Renal cortex interstitium (tissue), 11 donors: ENCODE data around the gene ADARB2. TPM values are rescaled to one million over a fixed set of nuclear protein-coding genes. Genes with fewer than 3 reads are reported as not detected.

ENCODE experiments used
- DNase-seq, 11 donors: peaks; one replicate each; pipeline ENCODE4 v3.0.0-alpha.2; 2013; ENCODE audit warnings: low read depth in 9 of 11, low spot score in 4 of 11; ENCODE audit errors: extremely low read depth in 1 of 11
- polyA plus RNA-seq, 3 donors: library from polyadenylated mRNA; unstranded; fragments of 120-200 nt; gene quantifications; one replicate each; pipeline ENCODE4 v1.2.1, GENCODE V29; 2013; ENCODE audit not compliant: insufficient read length in 3 of 3

The ADARB2 gene
- polyA plus RNA-seq, 3 donors, result 1.1 to 2.1 (median 1.5) TPM

DNA sequence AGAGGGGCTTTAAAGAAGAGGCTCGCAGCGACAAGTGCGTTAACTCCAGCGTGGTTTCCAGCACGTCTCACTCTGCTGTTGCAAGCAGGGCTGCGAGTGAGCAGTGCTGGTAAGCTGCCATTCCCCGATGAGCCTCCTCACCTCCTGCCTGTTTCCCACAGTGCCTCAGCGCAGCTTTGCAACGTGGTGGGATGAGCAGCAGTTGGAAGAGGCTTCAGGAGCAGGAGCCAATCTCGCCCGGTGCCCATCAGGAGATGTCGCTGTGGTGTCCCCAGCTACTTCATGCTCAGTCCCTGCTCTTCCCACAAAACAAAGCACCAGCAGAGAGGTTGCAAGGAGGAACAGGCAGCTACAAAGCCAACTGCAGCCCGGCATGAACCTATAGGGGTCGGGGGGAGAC lies 2.4 kb upstream of the ADARB2 start:
- no peak for DNase-seq

DNA sequence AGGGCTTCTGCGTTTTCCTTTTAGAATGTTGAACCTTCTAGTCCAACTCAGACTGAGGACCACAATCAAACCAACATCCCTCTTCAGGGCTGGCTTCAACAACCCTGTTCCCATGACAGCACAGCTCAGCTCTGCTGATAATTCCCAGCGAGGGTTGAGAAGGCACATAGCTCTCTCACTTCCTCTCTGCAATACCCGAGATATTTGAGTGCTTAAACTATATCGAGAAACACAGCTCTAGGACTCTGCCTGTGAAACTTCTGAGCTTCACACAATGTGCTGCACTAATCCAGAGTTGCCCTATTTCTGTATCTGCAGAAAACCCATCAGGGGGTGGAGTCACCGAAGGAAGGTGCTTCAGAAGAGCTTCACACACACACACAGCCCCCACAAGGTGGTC lies 1.6 kb upstream of the ADARB2 start:
- no peak for DNase-seq

DNA sequence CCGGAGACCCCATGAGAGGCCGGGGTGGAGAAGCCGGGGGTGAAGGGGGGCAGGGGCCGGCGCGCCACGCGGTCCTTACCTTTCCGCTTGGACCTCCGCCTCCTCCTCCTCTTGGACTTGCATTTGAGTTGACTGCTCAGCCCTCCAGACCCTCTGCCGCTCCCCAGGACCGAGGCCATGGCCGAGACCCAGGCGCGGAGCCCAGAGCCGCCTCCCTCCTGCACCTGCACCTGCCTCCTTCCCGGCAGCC lies 428 bp downstream of the ADARB2 start:
- DNase-seq, result no peak

DNA sequence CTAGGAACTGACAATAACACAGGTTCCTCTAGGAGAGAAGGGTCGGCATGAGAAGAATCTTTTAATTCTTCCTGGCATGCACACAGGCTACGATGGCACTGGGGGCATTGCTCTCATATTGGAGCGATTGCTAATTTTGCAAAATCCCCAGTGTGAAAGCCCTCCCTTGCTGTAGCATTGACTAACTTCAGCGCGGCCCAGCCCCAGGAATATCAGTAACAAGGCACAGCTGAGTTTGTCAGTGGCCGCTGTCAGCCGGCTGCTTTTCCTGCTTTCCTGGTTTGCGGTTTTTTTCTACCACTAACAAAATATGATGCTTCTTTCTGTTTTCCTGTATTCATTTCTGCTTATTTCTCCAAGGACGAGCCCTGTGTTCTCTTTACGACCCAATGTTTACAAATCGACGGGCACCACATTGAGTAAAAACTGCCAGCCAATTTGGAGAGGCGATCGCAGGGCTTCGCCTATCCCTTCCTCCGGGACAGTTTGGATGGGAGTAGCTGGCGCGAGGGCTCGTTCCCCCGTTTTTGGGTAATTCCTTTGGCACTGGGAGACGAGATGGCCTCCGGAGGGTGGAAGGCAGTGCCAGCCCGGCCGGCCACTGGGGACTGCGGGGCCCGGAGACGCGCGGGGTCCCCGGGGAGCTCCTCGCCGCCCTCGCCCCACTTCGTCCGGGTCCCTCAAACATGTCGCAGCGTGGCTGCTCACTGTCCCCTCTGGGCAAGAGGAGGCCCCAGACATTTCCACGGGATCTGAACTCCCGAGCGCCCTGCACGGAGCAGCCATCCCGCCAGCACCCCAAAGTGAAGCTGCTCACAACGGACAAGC lies 967 bp downstream of the ADARB2 start:
- no peak for DNase-seq

DNA sequence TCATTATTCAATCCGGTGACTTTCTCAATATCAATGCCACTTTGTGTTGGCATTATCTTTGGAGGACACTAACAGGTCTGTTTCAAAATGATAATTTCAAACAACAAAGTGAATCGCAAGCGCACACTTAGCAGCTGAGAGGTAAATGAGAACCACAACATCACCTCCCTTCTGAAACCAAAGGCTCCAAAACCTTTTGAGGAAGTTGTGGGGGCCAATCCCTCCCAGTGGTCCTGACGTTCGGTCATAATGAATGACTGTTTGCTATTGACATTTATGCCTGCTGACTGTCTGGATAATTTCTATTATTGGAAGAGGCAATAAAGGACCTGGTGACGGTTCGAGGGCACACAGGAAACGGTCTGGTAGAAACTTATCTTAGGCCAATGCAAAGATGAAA lies 1.8 kb downstream of the ADARB2 start:
- no peak for DNase-seq

DNA sequence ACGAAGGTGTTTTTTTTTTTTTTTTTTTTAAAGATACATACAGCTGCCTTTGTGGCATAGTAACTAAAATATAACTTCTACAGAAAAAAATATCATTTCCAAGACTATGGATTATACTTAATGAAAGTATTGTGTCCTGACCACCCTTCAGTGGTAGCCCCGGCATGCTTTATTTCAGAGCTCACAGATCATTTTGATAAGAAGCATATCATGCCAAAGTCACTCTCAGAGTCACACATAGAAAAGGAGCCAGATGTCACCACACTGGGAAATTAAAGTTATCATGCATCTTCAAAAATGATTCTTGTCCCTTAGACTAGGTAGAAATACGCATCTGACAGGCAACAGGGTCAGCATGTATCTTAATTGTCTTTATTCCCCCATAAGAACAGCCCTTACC lies 3.0 kb downstream of the ADARB2 start:
- no peak for DNase-seq

DNA sequence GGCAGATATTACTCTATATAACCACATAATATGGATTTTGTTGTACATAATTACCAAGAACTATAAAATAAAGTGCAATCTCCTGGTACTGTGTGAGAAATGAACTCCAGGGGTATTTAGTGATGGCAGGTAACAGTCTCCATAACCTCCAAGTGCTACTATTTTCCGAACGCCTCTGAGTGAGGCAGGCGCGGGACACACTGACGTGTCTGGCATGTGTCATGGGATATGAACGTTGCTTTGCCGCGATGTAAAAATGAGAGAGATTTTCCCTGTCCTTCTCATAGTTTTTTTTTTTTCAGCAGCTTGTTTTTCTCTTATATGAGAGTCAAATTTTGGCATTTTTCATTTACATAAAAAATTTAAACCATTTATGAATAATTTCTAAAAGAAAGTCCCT lies 3.6 kb downstream of the ADARB2 start:
- no peak for DNase-seq

DNA sequence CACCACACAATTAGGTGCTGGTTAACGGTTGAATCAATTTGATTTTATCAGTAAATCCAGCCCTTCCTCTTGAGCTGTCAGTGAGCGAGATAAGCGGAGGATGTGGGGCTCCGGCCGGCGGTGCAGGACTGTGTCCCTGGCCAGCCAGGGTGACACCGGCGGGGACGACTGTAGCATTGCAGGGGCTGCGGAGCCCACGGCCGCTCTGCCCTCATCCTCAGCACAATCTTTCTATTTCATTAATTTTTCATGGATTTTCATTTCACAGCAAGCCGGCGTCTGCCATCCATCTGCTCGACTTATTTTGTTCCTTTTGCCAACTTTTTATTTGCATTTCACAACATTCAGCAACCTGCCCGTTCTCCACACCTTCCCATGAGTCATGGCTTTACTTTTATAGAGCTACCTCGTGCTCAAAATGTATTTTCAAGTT lies 4.7 kb downstream of the ADARB2 start:
- DNase-seq, result no peak

DNA sequence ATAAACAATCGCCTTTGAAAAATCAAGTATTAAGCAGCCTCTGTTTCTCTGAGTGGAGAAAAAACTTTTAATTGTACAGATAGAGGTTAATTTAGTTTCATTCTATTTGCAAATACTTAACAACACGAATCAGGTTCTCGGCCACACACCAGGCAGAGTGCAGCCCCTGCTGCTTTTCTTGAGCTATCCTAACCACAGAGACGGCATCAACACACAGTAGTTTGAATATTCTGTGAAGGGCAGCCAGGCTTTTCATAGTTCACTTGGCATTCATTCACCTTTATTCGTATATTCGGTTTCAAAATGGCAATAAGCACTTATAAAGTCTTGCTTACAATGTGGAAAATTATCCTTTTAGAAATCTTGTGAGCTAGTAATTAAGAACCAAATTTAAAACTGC lies 5.7 kb downstream of the ADARB2 start:
- no peak for DNase-seq

DNA sequence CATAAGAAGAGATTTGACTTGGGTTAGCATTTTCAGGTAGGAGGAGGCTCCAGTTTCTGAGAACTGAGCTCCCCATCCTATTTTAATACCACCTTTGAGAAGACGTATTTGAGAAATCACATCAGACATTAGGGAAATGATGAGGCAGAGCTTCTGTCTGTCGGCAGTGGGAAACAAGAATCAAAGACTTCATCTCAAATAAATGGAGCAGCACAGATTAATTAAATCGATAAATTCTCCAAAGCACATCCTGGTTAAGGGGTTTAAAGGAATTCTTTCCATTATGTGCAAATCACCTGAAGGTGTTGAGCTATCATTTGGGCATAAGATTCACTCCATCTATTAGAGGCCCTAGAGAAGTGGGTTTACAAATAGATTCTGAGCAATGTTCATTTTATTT lies 7.6 kb downstream of the ADARB2 start:
- DNase-seq, result no peak

DNA sequence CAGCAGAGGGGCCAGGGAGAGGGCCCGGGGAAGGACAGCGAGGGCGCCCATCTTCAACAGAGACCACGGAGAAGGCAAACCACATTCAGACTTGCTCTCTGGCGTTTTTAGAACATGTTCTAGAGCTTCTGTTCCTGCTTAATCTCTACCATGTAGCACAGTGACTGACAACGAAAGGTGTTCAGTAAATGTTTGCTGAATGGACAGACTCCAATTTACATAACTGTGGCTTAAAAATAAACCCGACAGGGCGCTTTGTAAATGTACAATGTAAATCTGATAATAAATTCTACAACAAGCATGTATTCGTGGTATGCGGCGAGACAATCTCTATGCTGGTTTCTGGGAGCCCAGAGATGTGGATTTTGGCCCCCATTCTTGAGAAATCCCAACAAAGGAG lies 10.5 kb downstream of the ADARB2 start:
- no peak for DNase-seq

DNA sequence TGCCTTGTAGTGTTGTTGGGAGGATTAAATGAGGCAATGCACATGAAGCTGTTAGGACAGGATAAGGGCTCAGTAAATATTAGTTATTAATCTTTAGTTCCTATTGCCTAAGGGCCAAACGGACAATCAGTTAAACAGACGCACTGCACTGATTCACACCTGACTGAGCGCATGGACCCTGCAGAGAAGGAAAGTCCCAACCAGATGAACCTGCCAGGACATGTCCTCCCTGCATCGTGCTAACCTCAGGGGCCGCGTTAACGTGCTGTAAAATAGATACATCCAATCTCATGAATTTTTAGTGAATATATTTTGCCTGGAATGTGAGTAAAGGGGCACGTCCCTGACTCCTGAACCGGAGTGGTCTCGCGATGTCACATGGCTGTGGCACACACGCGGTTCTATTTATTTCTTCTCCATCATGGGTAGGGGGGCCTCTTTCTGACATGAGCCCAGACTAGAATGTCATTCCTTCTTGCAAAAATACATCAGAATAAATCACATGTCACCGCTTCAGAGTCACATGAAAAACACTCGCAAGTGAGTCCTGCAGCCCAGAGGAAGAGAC lies 12.3 kb downstream of the ADARB2 start:
- DNase-seq, result no peak

DNA sequence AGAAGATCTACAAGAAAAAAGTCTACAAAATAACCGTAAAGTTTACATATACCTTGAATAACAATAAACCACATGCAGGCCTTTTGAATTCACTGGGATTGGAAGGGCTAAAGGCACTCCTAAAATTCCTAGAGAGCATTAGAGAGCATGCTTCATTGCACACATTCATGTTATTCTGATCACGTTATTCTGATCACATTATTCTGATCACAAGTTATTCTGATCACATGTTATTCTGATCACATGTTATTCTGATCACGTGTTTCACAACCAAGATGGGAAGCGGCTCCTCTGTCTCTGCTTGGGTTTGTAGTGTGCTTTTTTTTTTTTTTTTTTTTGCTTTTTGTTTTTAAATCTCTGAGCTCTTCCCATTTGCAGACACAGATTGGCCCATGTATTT lies 20.5 kb downstream of the ADARB2 start:
- DNase-seq, result no peak

DNA sequence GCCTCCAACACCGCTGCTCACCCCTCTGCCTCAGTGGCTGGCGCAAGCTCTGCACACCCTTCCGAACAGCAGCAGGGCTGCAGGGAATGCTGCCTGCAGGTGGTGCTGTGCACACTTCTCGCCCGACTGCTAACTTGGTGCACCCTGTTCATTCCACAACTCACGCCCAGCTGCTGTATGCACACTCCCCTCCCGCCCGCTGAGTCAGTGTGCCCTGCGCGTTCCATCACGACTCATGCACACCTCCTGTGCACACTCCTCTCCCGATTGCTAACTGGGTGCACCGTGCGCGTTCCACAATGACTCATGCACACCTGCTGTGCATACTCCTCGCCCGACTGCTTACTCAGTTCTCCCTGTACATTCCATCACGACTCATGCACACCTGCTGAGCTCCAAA lies 21.5 kb downstream of the ADARB2 start:
- no peak for DNase-seq

DNA sequence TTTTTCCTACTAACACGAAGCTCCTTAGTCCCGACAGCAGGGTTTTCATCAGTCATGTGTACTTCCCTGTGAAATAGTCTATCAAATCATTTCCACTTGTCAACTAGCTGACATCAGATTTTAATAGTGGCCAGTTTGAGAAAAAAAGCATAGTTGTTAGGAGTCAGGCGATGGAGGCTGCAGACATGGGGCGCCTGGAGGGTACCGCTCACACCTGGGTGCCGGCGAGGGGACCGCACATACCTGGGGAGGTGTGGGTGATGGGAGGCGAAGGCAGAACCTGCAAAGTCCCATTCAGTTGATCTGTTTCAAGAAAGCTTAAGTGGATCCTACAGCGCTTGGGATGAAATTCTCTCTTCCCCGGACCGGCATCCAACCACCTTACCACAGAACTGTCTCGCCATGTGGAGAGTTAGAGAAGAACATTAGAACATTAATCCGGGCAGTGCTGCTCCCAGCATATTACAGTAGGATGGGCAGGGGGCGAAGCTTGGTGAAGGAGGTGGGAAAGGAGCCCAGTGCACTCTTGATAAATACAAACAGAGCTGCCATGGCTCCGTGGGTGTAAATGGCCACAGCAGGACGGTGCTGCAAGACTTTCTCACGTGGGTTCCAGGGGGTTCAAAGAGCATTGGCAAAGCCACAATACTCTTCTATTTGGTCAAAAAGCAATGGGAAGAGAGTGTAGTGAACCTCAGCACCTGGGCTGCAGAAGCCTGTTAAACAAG lies 24.2 kb downstream of the ADARB2 start:
- no peak for DNase-seq

DNA sequence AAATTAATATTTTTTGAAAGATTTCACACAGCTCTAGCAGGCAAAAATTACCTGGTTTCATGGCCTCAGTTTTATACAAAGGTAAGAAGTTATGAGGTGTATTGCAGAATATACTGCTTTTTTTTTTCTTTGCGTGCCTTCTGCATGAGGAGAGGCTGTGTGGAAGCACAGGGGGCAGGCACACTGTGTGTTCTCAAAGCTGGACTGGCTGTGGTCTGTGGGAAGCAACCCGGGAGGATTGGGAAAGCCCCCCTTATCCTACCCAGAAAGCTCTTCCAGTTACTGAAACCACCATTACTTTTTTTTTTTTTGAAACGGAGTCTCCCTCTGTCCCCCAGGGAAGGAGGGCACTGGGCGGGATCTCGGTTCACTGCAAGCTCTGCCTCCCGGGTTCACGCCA lies 25.0 kb downstream of the ADARB2 start:
- DNase-seq, result no peak

DNA sequence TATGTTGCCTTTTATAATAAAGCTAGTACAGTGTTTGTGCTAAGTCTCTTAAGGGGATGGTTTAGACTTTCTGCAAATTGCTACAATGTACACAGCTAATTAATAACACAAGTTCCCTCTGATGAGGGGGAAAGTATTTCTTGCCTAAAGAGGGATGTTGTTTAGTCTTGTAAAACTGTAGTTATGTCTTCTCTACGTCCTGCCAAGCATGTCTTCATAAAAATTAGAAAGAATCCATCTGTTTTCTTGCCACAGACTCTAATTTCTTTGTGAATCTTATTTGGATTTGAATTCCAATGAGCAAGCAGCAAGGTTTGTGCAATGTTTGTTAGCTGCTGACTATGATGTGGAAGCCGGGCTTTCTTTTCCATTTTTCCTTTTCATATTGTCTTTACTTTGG lies 28.2 kb downstream of the ADARB2 start:
- DNase-seq, result peak in 3 of 11 donors; percentile 14 to 40 (median 37)

DNA sequence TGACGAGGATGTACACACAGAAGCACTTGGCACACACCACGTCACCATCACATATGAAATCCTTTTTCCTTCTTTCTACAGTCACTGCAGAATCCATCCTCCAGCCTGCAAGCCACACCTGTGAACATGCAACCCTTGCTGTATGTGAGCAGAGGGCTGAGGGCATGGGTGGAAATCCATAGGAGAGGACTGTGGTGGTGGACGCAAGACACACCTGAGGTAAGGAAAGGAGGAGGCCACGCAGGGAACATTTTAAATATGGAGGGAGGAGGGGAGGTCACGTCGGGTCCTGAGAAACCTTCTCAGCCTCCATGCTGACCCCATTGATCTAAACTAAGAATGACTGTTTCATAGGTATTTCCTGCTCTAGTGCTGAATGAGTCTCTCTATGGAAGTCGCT lies 28.6 kb downstream of the ADARB2 start:
- no peak for DNase-seq

DNA sequence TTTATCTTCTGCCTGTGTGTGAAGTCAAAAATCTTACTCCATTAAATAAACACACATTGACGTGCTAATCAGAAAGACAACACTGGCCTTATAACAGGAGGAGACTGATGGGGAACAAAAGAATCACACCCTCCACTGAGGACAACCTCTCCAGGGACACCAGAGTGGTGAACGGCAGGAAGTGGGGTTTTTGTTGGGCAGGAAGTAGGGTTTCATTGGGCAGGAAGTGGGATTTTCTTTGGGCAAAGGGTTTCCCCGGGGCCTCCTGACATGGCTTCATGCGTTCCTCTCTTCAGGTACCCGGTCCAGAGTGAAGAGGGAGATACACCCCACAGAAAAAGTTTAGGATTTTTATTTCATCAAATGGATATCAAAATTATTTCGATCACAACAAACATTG lies 30.6 kb downstream of the ADARB2 start:
- DNase-seq, result no peak

DNA sequence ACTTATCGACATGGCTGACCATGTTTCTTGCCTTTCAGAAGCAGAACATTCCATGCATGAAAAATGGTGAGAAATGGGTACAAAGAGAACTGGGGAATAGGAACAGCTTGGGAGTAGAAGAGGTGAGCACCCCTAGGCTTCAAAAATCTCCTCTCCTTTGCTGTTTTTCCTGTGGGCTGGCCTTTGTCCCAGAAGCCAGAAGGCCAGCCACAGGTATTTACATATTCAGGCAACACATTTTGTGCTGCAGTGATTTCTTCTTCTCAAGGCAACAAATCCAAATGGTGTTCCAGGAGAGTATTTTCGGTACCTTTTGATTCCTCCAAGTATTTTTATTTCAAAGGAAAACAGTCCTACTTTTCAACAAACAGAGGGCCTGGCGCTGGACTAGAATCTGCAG lies 31.1 kb downstream of the ADARB2 start:
- no peak for DNase-seq

DNA sequence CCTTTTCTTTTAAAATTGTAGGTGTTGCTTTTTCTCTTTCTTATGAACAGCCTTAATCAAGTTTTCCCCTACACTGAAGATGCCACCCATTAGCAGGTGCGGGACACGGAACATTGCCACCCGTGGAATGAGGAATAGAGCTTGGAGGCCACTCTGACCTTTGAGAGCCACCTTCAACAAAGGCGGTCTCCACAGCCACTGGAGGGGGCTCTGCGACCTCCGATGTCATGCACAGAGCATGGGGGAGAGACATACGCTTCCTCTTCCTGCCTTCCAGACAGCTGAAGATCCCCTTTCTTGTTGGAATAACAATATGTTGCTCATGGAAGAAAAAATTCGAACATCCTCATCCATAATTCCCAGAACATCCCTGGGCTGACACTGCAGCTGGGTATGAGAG lies 39.1 kb downstream of the ADARB2 start:
- DNase-seq, result no peak
